Neural cell (in vitro differentiated cells): ENCODE data around the gene KPTN. TPM values are rescaled to one million over a fixed set of nuclear protein-coding genes. Genes with fewer than 3 reads are reported as not detected.

ENCODE experiments used
- H2AFZ ChIP-seq: fragments of 200-600, 300-800 bp; sonication (generic), shearing (Covaris generic); 2 replicates; pipeline ENCODE4 v1.6.0; 2014; ENCODE audit warnings: low read depth, mild to moderate bottlenecking, antibody characterized with exemption, low read length, moderate library complexity
- H3F3A ChIP-seq: fragments of 200-600 bp; shearing (Covaris generic); 2 replicates; pipeline ENCODE4 v1.6.1; 2016; ENCODE audit warnings: mild to moderate bottlenecking, moderate library complexity, mixed read lengths, antibody characterized with exemption, low read length; ENCODE audit not compliant: insufficient read depth, poor library complexity, severe bottlenecking
- H3K27ac ChIP-seq: fragments of 200-600, 300-800 bp; sonication (generic), shearing (Covaris generic); 2 replicates; pipeline ENCODE4 v1.5.1; 2014; ENCODE audit warnings: mild to moderate bottlenecking, low read length, moderate library complexity
- H3K27me3 ChIP-seq: fragments of 300-800, 200-600 bp; sonication (generic), shearing (Covaris generic); 2 replicates; pipeline ENCODE4 v1.6.0; 2014; ENCODE audit warnings: mild to moderate bottlenecking, low read depth, low read length, moderate library complexity; ENCODE audit not compliant: insufficient read depth
- H3K36me3 ChIP-seq: fragments of 300-800, 200-600 bp; sonication (generic), shearing (Covaris generic); 2 replicates; pipeline ENCODE4 v1.5.1; 2014; ENCODE audit warnings: mild to moderate bottlenecking, antibody characterized with exemption, low read length, moderate library complexity; ENCODE audit not compliant: insufficient read depth
- H3K4me2 ChIP-seq: fragments of 300-800, 200-600 bp; sonication (generic), shearing (Covaris generic); 2 replicates; pipeline ENCODE4 v1.6.0; 2014; ENCODE audit warnings: mild to moderate bottlenecking, low read length
- H3K4me3 ChIP-seq: fragments of 300-800, 200-600 bp; sonication (generic), shearing (Covaris generic); 2 replicates; pipeline ENCODE4 v1.5.1; 2014; ENCODE audit warnings: mild to moderate bottlenecking, low read length, moderate library complexity
- H3K79me2 ChIP-seq: fragments of 200-600 bp; shearing (Covaris generic); replicated peaks from 2 replicates; pipeline ENCODE4 v1.6.0; 2014; ENCODE audit warnings: mild to moderate bottlenecking, low read length, moderate library complexity; ENCODE audit not compliant: insufficient read depth
- H3K9ac ChIP-seq: fragments of 300-800, 200-600 bp; sonication (generic), shearing (Covaris generic); 2 replicates; pipeline ENCODE4 v1.6.1; 2016; ENCODE audit warnings: mild to moderate bottlenecking, low read length, mixed read lengths
- H3K9me2 ChIP-seq: fragments of 200-600 bp; shearing (Covaris generic); 2 replicates; pipeline ENCODE4 v1.6.1; 2016; ENCODE audit warnings: mild to moderate bottlenecking, low read length, mixed read lengths; ENCODE audit not compliant: insufficient read depth
- H3K9me3 ChIP-seq: fragments of 200-600, 300-800 bp; sonication (generic), shearing (Covaris generic); 2 replicates; pipeline ENCODE4 v1.6.1; 2016; ENCODE audit warnings: mild to moderate bottlenecking, mixed run types, low read length, moderate library complexity, mixed read lengths
- H4K20me1 ChIP-seq: fragments of 200-600 bp; shearing (Covaris generic); 2 replicates; pipeline ENCODE4 v1.6.1; 2016; ENCODE audit warnings: mild to moderate bottlenecking, mixed run types; ENCODE audit not compliant: insufficient read depth
- EP300 ChIP-seq: fragments of 450-650 bp; conservative IDR thresholded peaks from 2 replicates; pipeline ENCODE4 v1.6.1; 2014; ENCODE audit warnings: antibody characterized with exemption, mild to moderate bottlenecking, moderate library complexity; ENCODE audit not compliant: poor library complexity, severe bottlenecking
- EZH2 ChIP-seq: fragments of 200-600, 300-800 bp; shearing (Covaris generic), sonication (generic); IDR thresholded peaks from 2 replicates; pipeline ENCODE4 v1.6.1; 2014; ENCODE audit warnings: antibody characterized with exemption, low read length, borderline replicate concordance, mild to moderate bottlenecking; ENCODE audit not compliant: insufficient read depth, poor library complexity, severe bottlenecking
- MXI1 ChIP-seq: fragments of 450-650 bp; conservative IDR thresholded peaks from 2 replicates; pipeline ENCODE4 v1.6.1; 2014; ENCODE audit warnings: antibody characterized with exemption, mild to moderate bottlenecking; ENCODE audit not compliant: poor library complexity, severe bottlenecking
- POLR2AphosphoS5 ChIP-seq: IDR thresholded peaks from 2 replicates; pipeline ENCODE4 v1.6.1; 2012
- RAD21 ChIP-seq: fragments of 450-650 bp; conservative IDR thresholded peaks from 2 replicates; pipeline ENCODE4 v1.6.1; 2014; ENCODE audit warnings: antibody characterized with exemption, mild to moderate bottlenecking, moderate library complexity
- SMC3 ChIP-seq: fragments of 450-650 bp; conservative IDR thresholded peaks from 2 replicates; pipeline ENCODE4 v1.6.1; 2014; ENCODE audit warnings: antibody characterized with exemption, mild to moderate bottlenecking, moderate library complexity; ENCODE audit not compliant: poor library complexity
- TAF1 ChIP-seq: IDR thresholded peaks from 2 replicates; pipeline ENCODE4 v1.6.1; 2012; ENCODE audit warnings: low read depth
- polyA plus RNA-seq: library from polyadenylated mRNA; depleted of rRNA; stranded (reverse); fragments of >200 nt; gene quantifications from 2 replicates; pipeline ENCODE4 v1.2.3, GENCODE V29; 2014
- TF ChIP-seq, protein P1 (sequence below): IDR thresholded peaks from 2 replicates; pipeline ENCODE4 v1.6.1; 2012; ENCODE audit warnings: borderline replicate concordance
- TF ChIP-seq, protein P2 (sequence below): fragments of 450-650 bp; IDR thresholded peaks from 2 replicates; pipeline ENCODE4 v1.5.1; 2014; ENCODE audit warnings: antibody characterized with exemption, mild to moderate bottlenecking, moderate library complexity; ENCODE audit not compliant: poor library complexity, severe bottlenecking

KPTN gene
- polyA plus RNA-seq, 1 donor from 2014 or later = 23.8 TPM

DNA sequence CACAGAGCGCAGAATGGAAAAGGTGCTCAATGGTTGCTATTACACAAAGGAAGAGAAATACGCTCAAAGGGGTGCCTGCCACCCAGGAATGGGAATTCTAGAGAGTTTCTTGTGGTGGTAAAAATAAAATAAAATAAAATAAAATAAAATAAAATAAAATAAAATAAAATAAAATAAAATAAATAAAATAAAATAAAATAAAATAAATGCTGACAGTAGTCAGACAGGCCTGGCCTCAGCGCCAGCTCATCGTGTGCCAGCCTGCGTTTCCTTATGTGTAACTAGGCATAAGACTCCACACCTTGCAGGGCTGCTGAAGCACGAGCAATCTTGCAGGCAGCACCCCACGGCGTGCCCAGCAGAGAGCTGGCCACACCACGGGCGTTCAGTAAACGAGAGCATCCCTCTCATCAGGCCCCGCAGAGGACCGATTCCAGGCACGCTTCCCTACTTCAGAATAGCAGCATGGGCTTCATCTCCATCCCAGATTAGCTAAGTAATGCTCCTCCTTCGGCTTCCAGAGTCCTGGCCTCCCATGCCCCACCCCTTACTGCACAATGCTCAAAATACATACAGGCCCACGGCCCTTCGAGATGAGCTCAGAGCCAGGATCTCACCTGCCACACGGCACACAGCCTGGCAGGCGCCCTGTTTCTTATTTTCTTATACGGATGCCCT lies 25.3 kb upstream of the KPTN start:
- Histone ChIP-seq H2AFZ (no peak overlapping the region), H3K27me3 (no peaks in the 10 kb centered on the region), H3K9me2 (no peaks in the 10 kb centered on the region), H3K4me2 (no peak overlapping the region), H3K9ac (peak overlapping the region; percentile 23), H3K9me3 (no peaks in the 10 kb centered on the region), H3K36me3 (no peaks in the 10 kb centered on the region), H3K79me2 (peaks cover 49% of the 10 kb centered on the region), H4K20me1 (no peaks in the 10 kb centered on the region), H3F3A (no peaks in the 10 kb centered on the region), H3K27ac (no peak overlapping the region), H3K4me3 (no peak overlapping the region)
- no peak for TF ChIP-seq EP300
- TF ChIP-seq, protein P1, sequence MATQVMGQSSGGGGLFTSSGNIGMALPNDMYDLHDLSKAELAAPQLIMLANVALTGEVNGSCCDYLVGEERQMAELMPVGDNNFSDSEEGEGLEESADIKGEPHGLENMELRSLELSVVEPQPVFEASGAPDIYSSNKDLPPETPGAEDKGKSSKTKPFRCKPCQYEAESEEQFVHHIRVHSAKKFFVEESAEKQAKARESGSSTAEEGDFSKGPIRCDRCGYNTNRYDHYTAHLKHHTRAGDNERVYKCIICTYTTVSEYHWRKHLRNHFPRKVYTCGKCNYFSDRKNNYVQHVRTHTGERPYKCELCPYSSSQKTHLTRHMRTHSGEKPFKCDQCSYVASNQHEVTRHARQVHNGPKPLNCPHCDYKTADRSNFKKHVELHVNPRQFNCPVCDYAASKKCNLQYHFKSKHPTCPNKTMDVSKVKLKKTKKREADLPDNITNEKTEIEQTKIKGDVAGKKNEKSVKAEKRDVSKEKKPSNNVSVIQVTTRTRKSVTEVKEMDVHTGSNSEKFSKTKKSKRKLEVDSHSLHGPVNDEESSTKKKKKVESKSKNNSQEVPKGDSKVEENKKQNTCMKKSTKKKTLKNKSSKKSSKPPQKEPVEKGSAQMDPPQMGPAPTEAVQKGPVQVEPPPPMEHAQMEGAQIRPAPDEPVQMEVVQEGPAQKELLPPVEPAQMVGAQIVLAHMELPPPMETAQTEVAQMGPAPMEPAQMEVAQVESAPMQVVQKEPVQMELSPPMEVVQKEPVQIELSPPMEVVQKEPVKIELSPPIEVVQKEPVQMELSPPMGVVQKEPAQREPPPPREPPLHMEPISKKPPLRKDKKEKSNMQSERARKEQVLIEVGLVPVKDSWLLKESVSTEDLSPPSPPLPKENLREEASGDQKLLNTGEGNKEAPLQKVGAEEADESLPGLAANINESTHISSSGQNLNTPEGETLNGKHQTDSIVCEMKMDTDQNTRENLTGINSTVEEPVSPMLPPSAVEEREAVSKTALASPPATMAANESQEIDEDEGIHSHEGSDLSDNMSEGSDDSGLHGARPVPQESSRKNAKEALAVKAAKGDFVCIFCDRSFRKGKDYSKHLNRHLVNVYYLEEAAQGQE = no peak
- no peak for TF ChIP-seq EZH2
- no peak for TF ChIP-seq SMC3
- TF ChIP-seq, protein P2, sequence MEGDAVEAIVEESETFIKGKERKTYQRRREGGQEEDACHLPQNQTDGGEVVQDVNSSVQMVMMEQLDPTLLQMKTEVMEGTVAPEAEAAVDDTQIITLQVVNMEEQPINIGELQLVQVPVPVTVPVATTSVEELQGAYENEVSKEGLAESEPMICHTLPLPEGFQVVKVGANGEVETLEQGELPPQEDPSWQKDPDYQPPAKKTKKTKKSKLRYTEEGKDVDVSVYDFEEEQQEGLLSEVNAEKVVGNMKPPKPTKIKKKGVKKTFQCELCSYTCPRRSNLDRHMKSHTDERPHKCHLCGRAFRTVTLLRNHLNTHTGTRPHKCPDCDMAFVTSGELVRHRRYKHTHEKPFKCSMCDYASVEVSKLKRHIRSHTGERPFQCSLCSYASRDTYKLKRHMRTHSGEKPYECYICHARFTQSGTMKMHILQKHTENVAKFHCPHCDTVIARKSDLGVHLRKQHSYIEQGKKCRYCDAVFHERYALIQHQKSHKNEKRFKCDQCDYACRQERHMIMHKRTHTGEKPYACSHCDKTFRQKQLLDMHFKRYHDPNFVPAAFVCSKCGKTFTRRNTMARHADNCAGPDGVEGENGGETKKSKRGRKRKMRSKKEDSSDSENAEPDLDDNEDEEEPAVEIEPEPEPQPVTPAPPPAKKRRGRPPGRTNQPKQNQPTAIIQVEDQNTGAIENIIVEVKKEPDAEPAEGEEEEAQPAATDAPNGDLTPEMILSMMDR = no peak
- no peak for TF ChIP-seq MXI1
- no peak for TF ChIP-seq TAF1
- TF ChIP-seq RAD21 = no peak
- no peak for TF ChIP-seq POLR2AphosphoS5

DNA sequence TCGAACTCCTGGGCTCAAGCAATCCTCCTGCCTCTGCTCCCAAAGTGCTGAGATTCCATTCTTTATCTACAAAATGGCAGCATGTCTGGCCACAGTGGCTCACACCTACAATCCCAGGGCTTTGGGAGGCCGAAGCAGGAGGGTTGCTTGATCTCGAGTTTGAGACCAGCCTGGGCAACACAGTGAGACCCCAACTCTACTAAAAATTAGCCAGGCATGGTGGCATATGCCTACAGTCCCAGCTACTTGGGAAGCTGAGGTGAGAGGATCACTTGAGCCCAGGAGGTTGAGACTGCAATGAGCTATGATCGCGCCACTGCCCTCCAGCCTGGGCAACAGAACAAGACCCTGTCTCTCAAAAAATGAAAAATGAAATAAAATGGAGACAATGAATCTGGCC lies 24.7 kb upstream of the KPTN start:
- Histone ChIP-seq H3K4me3 (no peak overlapping the region), H3K9ac (no peak overlapping the region), H3K4me2 (no peak overlapping the region), H3K27ac (no peak overlapping the region), H3K36me3 (no peaks in the 10 kb centered on the region), H2AFZ (no peak overlapping the region), H3F3A (no peaks in the 10 kb centered on the region), H4K20me1 (no peaks in the 10 kb centered on the region), H3K79me2 (peaks cover 43% of the 10 kb centered on the region), H3K9me2 (no peaks in the 10 kb centered on the region), H3K9me3 (no peaks in the 10 kb centered on the region), H3K27me3 (no peaks in the 10 kb centered on the region)
- no peak for TF ChIP-seq EP300
- no peak for TF ChIP-seq TAF1
- no peak for TF ChIP-seq POLR2AphosphoS5
- TF ChIP-seq, protein P1 = no peak
- TF ChIP-seq, protein P2 = no peak
- no peak for TF ChIP-seq EZH2
- no peak for TF ChIP-seq MXI1
- TF ChIP-seq RAD21 = no peak
- TF ChIP-seq SMC3 = no peak
